Stimulated activated CD4-positive, alpha-beta T cell treated with anti-CD3 and anti-CD28 coated beads, Interleukin-1b, Interleukin-23, amount 100 ng/mL, for 1 hour (primary cell): ENCODE results near the gene MRPS22.
"Not testable (repeated sequence)": the region's sequence is repeated elsewhere in the genome, so short reads cannot be mapped to it uniquely, and the experiment has no call there.

Source experiments
- DNase-seq, 2 donors: peaks; one replicate each; pipeline ENCODE4 v3.0.0-alpha.2; 2020; ENCODE audit warnings: low read depth in 2 of 2

Gene MRPS22

GRCh38 chr3:139339219-139339906, 4.5 kb upstream of the MRPS22 start:
- no peak for DNase-seq

- no peak for DNase-seq
These were observed 3.0 kb upstream of the MRPS22 start for GRCh38 chr3:139340784-139341183.

GRCh38 chr3:139342054-139342453, 1.8 kb upstream of the MRPS22 start:
- no peak for DNase-seq

GRCh38 chr3:139346771-139347170, 3.0 kb downstream of the MRPS22 start:
- DNase-seq: no peak

- no peak for DNase-seq
These were observed 10.2 kb downstream of the MRPS22 start for GRCh38 chr3:139353920-139354556.

- no peak for DNase-seq
These were observed 10.8 kb downstream of the MRPS22 start for GRCh38 chr3:139354661-139355060.

- DNase-seq: no peak
These were observed 11.7 kb downstream of the MRPS22 start for GRCh38 chr3:139355476-139355875.

- DNase-seq: no peak
These were observed 12.1 kb downstream of the MRPS22 start for GRCh38 chr3:139355891-139356290.

- DNase-seq: no peak
These were observed 14.1 kb downstream of the MRPS22 start for GRCh38 chr3:139357899-139358298.

GRCh38 chr3:139358841-139359562, 15.2 kb downstream of the MRPS22 start:
- DNase-seq: no peak

- DNase-seq: no peak
These were observed 17.5 kb downstream of the MRPS22 start for GRCh38 chr3:139361276-139361675.

- no peak for DNase-seq
These were observed 20.7 kb downstream of the MRPS22 start for GRCh38 chr3:139364549-139364948.

- no peak for DNase-seq
These were observed 30.3 kb downstream of the MRPS22 start for GRCh38 chr3:139374099-139374498.

GRCh38 chr3:139377378-139377777, 33.6 kb downstream of the MRPS22 start:
- no peak for DNase-seq

- no peak for DNase-seq
These were observed 34.9 kb downstream of the MRPS22 start for GRCh38 chr3:139378587-139379241.

GRCh38 chr3:139380575-139380974, 36.8 kb downstream of the MRPS22 start:
- no peak for DNase-seq

- DNase-seq: not testable (repeated sequence)
These were observed 38.5 kb downstream of the MRPS22 start for GRCh38 chr3:139382291-139382690.

GRCh38 chr3:139388077-139388476, 44.3 kb downstream of the MRPS22 start:
- DNase-seq: no peak

GRCh38 chr3:139388821-139389551, 45.2 kb downstream of the MRPS22 start:
- DNase-seq: peak in 1 of 2 donors; percentile 4

- peak; percentile 83 to 96 for DNase-seq
These were observed 45.9 kb downstream of the MRPS22 start, which contains the start of gene COPB2 for GRCh38 chr3:139389552-139390368. Gene COPB2 (minus strand): TSS chr3:139389647. CDS start chr3:139389550, 97 bp downstream.

GRCh38 chr3:139394116-139394515, 50.3 kb downstream of the MRPS22 start:
- DNase-seq: no peak
